HG03342 (cell line): Measurements from ENCODE around the gene WIZ.
A peak's percentile ranks its signal among the peaks of the same experiment; 100 is the strongest.

Source experiments
- ATAC-seq: cut with Tn5 transposase; IDR thresholded peaks from one replicate; pipeline ENCODE4 v1.9.1; 2021; ENCODE audit warnings: mild to moderate bottlenecking, moderate library complexity; ENCODE audit not compliant: unreplicated experiment

WIZ gene

GRCh38 chr19:15379083-15379998 is 70.4 kb downstream of the WIZ start, which contains the start of gene AKAP8:
TSS of gene AKAP8 (minus strand) at chr19:15379787. CDS start at chr19:15379731, 56 bp downstream.
- ATAC-seq: peak; percentile 81

GRCh38 chr19:15378534-15379082 is 71.1 kb downstream of the WIZ start:
- ATAC-seq: no peak

- ATAC-seq: no peak
Observed at GRCh38 chr19:15374796-15375440, 74.8 kb downstream of the WIZ start.

- no peak for ATAC-seq
Observed at GRCh38 chr19:15374105-15374651, 75.6 kb downstream of the WIZ start.

GRCh38 chr19:15373644-15374043 is 76.1 kb downstream of the WIZ start:
- ATAC-seq: no peak

GRCh38 chr19:15372891-15373301 is 76.9 kb downstream of the WIZ start:
- no peak for ATAC-seq

GRCh38 chr19:15372470-15372869 is 77.3 kb downstream of the WIZ start:
- ATAC-seq: no peak

GRCh38 chr19:15371786-15372380 is 77.9 kb downstream of the WIZ start:
- ATAC-seq: no peak

- ATAC-seq: no peak
Observed at GRCh38 chr19:15371119-15371518, 78.6 kb downstream of the WIZ start.
